ENCODE results near the gene CELA2B. TPM values are rescaled to one million over a fixed set of nuclear protein-coding genes. Genes with fewer than 3 reads are reported as not detected.
A peak's percentile ranks its signal among the peaks of the same experiment; 100 is the strongest.
"Not testable (repeated sequence)": the region's sequence is repeated elsewhere in the genome, so short reads cannot be mapped to it uniquely, and the experiment has no call there.

CELA2B gene
- total RNA-seq, 1 experiment from 2014 or later: not detected

GRCh38 chr1:15457585-15457984, 18.3 kb upstream of the CELA2B start:
- ChIA-PET POLR2A (ENCODE audit: unreplicated experiment) (no interaction called here), CTCF (no interaction called here)
- TF ChIP-seq, protein P1, sequence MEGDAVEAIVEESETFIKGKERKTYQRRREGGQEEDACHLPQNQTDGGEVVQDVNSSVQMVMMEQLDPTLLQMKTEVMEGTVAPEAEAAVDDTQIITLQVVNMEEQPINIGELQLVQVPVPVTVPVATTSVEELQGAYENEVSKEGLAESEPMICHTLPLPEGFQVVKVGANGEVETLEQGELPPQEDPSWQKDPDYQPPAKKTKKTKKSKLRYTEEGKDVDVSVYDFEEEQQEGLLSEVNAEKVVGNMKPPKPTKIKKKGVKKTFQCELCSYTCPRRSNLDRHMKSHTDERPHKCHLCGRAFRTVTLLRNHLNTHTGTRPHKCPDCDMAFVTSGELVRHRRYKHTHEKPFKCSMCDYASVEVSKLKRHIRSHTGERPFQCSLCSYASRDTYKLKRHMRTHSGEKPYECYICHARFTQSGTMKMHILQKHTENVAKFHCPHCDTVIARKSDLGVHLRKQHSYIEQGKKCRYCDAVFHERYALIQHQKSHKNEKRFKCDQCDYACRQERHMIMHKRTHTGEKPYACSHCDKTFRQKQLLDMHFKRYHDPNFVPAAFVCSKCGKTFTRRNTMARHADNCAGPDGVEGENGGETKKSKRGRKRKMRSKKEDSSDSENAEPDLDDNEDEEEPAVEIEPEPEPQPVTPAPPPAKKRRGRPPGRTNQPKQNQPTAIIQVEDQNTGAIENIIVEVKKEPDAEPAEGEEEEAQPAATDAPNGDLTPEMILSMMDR (conservative IDR thresholded peaks at IDR 0.05): no peak
- TF ChIP-seq EZH2 (IDR thresholded peaks at IDR 0.05; ENCODE audit: low read depth): no peak
- H3K36me3 ChIP-seq (ENCODE audit: low read depth): no peaks in the 10 kb centered on the region
- H3K27ac ChIP-seq: no peak overlapping the region
- H3K4me2 ChIP-seq: no peak overlapping the region
- BruUV-seq (replicated peaks): no TSS peak
- peaks cover 15% of the 10 kb centered on the region for H3K4me1 ChIP-seq (replicated peaks; ENCODE audit: insufficient read depth)
- no peak overlapping the region for H3K4me3 ChIP-seq
- no peaks in the 10 kb centered on the region for H3K79me2 ChIP-seq (ENCODE audit: low read depth)
- peaks cover 6% of the 10 kb centered on the region; the same call in 1 of the 2 replicates for H3F3A ChIP-seq (ENCODE audit: insufficient read depth, low read depth)
- H3K9me3 ChIP-seq (ENCODE audit: insufficient read depth, low read depth): no peaks in the 10 kb centered on the region
- DNase-seq: no peak
- no peak overlapping the region for H2AFZ ChIP-seq
- H3K27me3 ChIP-seq (ENCODE audit: insufficient read depth, low read depth): no peaks in the 10 kb centered on the region
- no peaks in the 10 kb centered on the region for H4K20me1 ChIP-seq (ENCODE audit: insufficient read depth)
- intact Hi-C loops (cut with micrococcal nuclease; ENCODE audit: unreplicated experiment): no loop called here
- no peaks in the 10 kb centered on the region for H3K9me2 ChIP-seq (ENCODE audit: insufficient read depth)

GRCh38 chr1:15458388-15458787, 17.5 kb upstream of the CELA2B start:
- CTCF ChIA-PET: interaction anchor here (0.7 kb wide), 1 partner anchor 135 kb away, joined by 3 read pairs; no protein-coding TSS in a partner anchor
- DNase-seq; POLR2A ChIA-PET (ENCODE audit: unreplicated experiment); H3K79me2 ChIP-seq (ENCODE audit: low read depth); H4K20me1 ChIP-seq (ENCODE audit: insufficient read depth); BruUV-seq (replicated peaks); intact Hi-C loops (cut with micrococcal nuclease; ENCODE audit: unreplicated experiment); H3K9me3 ChIP-seq (ENCODE audit: insufficient read depth, low read depth); H2AFZ ChIP-seq; H3K27ac ChIP-seq; H3F3A ChIP-seq (ENCODE audit: insufficient read depth, low read depth); H3K4me2 ChIP-seq; H3K9me2 ChIP-seq (ENCODE audit: insufficient read depth); H3K27me3 ChIP-seq (ENCODE audit: insufficient read depth, low read depth); H3K36me3 ChIP-seq (ENCODE audit: low read depth); H3K4me3 ChIP-seq: not testable (repeated sequence)
- H3K4me1 ChIP-seq (replicated peaks; ENCODE audit: insufficient read depth): peaks cover 15% of the 10 kb centered on the region

DNA sequence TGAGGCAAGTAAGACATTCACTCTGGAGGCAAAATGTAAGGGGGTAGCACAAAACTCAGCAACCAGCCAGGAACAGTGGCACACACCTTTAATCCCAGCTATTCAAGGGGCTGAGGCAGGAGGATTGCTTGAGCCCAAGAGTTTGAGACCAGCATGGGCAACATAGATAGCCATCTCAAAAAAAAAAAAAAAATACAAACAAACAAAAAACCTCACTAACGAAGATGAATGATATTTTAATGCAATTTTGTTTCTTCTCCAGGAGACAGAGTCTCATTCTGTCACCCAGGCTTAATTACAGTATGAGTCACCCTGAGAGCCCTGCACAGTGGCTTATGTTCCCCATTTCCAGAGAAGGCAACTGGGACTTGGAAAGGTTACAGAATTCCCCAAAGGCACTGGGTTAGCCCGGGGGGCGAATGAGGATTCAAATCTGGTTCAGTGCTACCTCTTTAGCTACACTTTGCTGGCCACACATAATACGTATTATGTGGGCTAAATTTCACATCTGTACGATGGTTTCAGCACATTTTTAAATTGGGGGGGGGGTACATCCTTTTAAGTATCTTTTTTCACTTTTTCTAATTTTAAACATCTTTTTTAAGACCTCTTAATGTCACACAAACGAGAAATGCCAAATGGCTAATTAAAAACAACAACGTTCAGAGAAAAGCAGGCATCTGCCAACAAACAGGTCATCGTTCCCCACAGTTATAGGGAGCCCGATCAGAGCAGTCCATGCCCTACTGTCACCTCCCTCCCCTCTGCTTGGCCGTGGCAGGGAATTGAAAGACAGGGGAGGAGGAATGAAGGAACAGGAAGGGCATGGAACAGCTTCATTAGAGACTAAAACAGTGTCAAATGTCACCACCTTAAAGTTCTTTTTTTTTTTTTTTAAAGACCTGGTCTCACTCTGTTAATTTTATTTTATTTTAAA, 15.9 kb upstream of the CELA2B start:
- Histone ChIP-seq H2AFZ (no peak overlapping the region), H3K9me3 (ENCODE audit: insufficient read depth, low read depth) (no peaks in the 10 kb centered on the region), H3K27me3 (ENCODE audit: insufficient read depth, low read depth) (no peaks in the 10 kb centered on the region), H3K36me3 (ENCODE audit: low read depth) (no peaks in the 10 kb centered on the region), H4K20me1 (ENCODE audit: insufficient read depth) (no peaks in the 10 kb centered on the region), H3K9me2 (ENCODE audit: insufficient read depth) (no peaks in the 10 kb centered on the region), H3K4me2 (peak overlapping the region; percentile 26), H3F3A (ENCODE audit: insufficient read depth, low read depth) (no peaks in the 10 kb centered on the region), H3K79me2 (ENCODE audit: low read depth) (no peaks in the 10 kb centered on the region), H3K27ac (no peak overlapping the region), H3K4me3 (no peak overlapping the region), H3K4me1 (replicated peaks; ENCODE audit: insufficient read depth) (peaks cover 20% of the 10 kb centered on the region)
- intact Hi-C loops (cut with micrococcal nuclease; ENCODE audit: unreplicated experiment): no loop called here
- ChIA-PET CTCF (no interaction called here), POLR2A (ENCODE audit: unreplicated experiment) (interaction anchor here (0.7 kb wide), 1 partner anchor 25 kb away, joined by 6 read pairs; no protein-coding TSS in a partner anchor)
- DNase-seq: peak in 1 of 2 experiments; percentile 40
- no peak for TF ChIP-seq EZH2 (IDR thresholded peaks at IDR 0.05; ENCODE audit: low read depth)
- TF ChIP-seq, protein P1 (conservative IDR thresholded peaks at IDR 0.05): no peak
- BruUV-seq (replicated peaks): no TSS peak

Data from PC-9 (cell line).